ENCODE data around the gene SLC4A2.

DNA sequence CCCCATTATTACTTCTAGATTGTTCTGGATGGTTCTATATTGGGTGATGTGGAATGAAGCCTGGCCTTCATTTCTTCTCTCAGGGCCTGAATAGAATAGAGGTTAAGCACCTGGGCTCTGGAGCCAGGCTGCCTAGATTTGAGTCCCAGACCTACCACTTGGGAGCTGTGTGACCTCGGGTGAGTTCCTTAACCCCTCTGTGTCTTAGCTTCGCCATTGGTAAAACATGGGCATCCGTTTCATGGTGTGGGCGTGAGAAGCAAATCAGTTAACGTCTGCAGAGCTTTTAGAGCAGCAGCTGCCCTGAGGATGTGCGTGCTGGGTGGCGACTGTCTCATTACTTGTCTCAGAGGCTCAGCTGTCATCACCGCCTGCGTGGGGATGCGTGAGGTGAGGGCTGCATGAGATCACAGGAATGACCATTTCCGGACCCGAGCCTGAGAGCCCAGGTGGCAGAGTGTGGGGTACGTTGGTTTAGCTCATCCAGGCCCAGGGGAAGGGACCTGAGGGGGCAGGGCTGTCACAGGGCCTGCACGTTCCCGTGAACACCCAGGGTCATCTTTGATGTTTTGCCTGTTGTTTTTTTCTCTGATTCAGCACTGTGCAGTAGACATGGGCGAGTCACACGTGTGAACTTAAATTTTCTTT lies 36.6 kb downstream of the SLC4A2 start:
- no peak for TF ChIP-seq CTCF (IDR thresholded peaks at IDR 0.05; ENCODE audit: low read length)
- no peak for TF ChIP-seq EZH2phosphoT487 (IDR thresholded peaks at IDR 0.05; ENCODE audit: low read length)

Data from MM.1S (cell line).